IPS-18c (cell line): ENCODE data around the gene ENOX1.

Source experiments
- H3K4me3 ChIP-seq: 2 replicates; pipeline ENCODE4 v1.7.0; 2013; ENCODE audit warnings: low read depth, mild to moderate bottlenecking, low read length, moderate library complexity; ENCODE audit not compliant: insufficient read depth
- H3K9me3 ChIP-seq: one replicate; pipeline ENCODE4 v1.6.1; 2013; ENCODE audit warnings: mild to moderate bottlenecking, low read length, moderate library complexity; ENCODE audit not compliant: control insufficient read depth, insufficient read depth

Gene ENOX1

DNA sequence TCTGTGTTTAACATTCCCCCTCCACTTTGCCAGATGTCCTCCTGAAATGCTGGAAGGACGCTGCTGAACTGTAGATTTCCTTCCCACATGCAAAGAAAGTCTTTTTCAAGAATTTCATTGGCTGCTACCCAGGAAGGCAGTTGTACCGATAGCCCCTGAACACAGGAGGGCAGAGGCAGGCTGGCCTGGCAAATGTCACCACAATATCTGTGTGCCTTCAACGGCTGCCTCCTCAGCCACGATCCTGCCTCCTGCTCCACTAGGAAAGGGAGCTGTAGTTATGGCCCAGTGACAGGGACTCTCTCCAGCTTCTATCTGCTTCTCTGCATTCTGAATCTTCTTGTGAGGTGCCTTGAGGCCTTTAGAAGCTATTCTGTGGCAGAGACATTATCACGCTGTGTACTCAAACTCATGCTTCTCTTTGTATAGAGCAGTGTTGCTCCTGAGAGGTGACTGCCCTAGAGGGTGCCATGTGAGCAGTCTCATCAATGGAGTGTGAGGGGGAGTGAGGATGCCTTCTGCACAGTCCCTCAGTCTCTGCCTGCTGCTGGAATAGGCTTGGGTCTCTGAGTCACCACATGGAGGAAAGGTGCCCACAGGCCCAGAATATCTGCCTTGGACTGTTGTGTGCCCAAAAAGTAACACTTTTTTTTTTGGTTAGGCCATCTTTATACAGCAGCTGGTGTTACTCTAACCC lies 483.6 kb downstream of the ENOX1 start:
- H3K4me3 ChIP-seq: no peak overlapping the region
- H3K9me3 ChIP-seq: no peaks in the 10 kb centered on the region

DNA sequence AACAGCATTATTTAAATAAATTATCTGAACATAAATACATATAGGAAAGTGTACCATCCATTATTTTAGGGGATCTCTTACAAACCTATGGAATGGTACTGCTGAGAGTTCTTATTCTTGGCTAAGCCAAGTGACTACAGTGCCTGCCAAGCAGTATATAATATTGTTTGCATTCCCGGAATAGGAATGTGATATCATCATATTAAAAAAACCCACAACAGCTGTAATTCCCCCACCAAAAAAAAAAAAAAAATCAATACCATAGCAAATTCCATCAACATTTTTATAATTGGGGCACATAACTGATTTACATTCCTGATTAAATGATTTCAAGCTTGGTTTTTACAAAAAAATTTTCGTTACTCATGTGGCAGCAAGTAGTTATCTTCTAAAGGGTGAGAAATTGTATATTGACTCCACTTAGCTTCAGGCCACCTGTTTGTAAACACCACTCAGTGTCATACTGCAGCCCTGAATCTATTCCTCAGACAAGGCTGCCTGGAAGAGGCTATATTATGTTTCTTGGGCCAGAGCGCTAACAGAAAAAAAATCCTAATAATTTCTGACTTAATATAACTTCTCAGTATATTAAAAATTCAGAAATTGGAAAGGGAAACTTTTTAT lies 485.3 kb downstream of the ENOX1 start:
- Histone ChIP-seq H3K4me3 (no peak overlapping the region), H3K9me3 (no peaks in the 10 kb centered on the region)

DNA sequence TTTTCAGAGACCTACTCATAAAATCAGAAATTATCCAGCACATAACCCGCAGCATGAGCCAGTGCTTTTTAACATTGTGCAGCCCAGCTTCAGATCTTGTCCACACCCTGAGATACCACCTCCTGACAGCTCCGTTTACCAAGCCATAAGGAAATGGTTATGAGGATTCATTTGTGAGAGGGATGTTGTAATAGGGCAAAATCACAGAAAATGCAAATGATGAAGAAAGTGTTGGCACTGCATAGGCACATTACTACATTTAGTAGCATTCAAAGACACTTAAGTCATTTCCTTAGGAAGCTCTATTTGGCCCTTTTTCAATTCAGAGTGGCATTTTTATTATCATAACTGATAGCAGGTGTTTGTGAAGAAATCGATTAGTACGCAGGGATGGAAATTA lies 485.9 kb downstream of the ENOX1 start:
- H3K9me3 ChIP-seq: no peaks in the 10 kb centered on the region
- H3K4me3 ChIP-seq: no peak overlapping the region

DNA sequence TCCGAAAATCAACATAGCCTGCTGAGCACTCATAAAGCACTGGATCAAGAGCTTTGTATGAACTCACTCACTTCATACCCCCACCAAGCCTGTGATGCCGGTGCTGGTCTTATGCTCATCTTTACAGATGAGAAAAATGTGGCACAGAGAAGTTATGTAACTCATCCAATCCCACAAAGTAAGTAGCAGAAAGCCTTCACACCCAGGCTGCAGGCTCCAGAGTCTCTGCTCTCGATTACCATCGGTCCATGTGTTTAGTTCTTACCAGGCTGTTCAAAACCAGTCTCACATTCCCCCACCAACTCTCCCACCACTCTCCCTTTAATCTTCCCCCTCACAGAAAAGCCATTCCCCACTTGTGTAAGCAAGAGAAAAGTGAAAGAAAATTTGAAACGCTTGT lies 487.4 kb downstream of the ENOX1 start:
- Histone ChIP-seq H3K9me3 (no peaks in the 10 kb centered on the region), H3K4me3 (no peak overlapping the region)

DNA sequence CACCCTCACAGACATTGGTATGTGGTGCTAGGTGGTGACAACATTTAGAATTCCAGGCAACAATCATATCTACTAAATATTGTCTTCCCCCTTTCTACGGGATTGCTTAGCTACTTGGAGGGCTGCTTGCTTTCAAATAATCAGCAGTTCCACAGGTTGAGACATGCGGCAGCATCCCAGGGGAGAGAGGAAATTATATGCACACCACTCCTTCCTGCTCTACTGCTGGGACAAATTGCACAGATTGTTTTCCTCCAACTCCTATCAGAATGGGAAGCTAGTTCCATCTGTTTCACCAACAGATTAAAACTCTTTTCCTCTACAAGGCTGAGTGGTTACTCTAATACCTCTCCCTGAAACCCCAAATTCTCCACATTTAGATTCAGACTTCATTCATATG lies 488.0 kb downstream of the ENOX1 start:
- no peak overlapping the region for H3K4me3 ChIP-seq
- H3K9me3 ChIP-seq: no peaks in the 10 kb centered on the region

DNA sequence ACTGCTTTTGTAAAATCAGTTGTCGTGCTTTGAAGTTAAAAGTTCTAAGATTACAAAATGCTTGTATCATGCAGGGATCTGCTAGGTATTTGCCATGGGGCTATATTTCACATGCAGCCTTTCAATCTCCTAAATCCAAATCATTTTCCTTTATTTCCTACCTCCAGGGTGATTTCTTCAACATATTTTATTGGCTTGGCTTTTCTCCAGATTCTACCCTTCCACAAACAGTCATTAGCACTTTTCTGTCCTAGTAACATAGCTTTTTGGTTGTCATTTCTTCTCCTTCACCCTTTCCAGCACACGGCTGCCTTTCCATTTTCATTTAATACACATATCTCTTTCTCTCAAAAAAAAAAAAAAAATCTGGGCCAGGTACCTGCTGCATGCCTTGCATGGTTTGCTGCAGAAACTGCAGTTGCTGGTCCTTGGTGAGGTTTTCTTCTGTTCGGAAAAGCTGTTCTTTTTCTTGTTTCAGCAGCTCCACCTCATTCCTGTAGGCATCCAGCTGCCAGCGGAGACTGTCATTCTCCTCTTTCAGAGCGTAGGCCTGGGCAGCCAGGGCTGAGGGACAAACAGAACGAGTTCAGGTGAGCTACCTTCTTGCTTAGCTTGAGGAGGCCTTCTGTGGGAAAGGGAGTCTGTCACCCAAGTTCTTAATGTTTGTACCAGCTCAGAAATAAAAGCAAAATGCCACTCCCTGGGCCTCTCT lies 488.6 kb downstream of the ENOX1 start:
- Histone ChIP-seq H3K9me3 (no peaks in the 10 kb centered on the region), H3K4me3 (no peak overlapping the region)

DNA sequence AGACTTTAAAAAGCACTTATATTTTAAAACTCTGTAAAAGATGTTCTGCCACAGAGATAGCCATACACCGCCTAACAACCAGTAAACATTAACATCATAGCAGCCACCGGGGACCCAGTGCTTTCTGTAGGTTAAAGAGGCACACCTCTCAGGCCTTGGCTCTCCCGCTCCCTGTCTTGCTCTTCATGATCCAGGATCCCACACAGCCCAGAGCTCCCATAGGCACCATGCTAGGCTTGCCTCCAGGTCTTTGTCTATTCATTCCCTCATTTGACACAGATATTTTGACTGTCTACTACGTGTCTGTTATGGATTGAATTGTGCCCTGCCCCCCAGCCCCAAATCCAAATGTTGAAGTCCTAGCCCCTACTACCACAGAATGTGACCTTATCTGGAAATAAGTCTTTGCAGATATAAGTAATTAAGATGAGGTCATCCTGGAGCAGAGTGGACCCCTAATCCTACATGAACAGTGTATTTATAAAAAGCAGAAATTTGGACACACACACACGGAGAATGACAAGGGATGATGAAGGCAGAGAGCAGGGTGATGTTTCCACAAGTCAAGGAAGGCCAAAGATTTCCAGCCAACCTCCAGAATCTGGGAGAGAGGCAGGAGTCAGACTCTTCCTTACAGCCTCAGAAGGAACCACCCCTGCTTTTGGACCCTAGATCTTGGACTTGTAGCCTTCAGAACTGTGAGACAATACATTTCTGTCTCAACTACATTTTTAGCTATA lies 490.8 kb downstream of the ENOX1 start:
- H3K4me3 ChIP-seq: no peak overlapping the region
- no peaks in the 10 kb centered on the region for H3K9me3 ChIP-seq

DNA sequence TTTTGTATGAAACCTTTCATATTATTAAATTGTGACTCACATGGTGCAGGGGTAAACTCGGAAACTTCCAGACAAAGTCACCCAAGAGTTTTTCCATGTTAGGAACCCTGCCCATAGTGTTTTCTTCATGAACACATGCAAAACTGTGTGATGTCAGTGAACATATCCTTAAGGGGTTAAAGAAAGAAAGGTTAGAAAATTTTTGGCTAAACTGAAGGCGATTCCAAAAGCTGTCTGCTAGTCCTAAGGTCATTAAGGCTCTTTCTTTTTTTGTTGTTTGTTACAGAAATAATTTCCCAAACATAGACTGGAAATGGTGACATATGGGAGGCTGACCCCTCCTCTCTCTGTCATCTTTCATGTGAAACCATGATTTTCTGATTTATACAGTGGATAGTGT lies 491.5 kb downstream of the ENOX1 start:
- H3K4me3 ChIP-seq: no peak overlapping the region
- H3K9me3 ChIP-seq: no peaks in the 10 kb centered on the region

DNA sequence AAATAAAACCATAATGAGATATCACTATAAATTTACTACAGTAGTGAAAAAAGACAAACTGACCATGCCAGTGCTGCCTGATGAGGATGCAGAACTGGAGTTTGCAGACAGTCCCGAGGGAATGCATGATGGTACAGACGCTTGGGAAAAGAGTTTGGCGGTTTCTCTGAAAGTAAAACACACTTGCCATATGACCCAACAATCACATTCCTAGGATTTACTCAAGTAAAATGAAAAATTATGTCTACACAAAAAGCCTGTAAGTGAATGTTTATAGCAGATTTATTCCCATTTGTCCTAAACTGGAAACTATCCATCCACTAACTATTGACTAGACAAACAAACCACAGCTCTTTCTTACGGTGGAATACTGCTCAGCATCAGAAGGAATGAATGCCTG lies 492.4 kb downstream of the ENOX1 start:
- Histone ChIP-seq H3K9me3 (no peaks in the 10 kb centered on the region), H3K4me3 (no peak overlapping the region)

DNA sequence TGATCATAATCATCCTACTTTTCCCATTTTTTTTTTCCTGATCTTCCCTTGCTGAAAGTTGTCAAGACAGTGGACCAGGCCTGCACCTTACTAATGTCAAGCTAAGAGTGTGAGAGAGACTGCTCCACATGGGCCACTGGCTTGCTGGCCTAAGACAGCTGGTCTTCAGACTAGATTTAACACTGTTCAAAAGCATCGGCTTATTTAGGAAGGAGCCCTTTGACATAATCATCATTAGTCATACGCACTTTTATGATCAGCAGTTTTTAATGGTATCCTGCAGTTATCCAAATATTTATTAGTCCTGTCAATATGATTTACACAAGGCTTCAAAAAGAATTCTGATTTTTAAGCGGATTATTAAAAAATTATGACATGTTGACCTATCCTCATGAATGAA lies 492.8 kb downstream of the ENOX1 start:
- Histone ChIP-seq H3K9me3 (no peaks in the 10 kb centered on the region), H3K4me3 (no peak overlapping the region)

DNA sequence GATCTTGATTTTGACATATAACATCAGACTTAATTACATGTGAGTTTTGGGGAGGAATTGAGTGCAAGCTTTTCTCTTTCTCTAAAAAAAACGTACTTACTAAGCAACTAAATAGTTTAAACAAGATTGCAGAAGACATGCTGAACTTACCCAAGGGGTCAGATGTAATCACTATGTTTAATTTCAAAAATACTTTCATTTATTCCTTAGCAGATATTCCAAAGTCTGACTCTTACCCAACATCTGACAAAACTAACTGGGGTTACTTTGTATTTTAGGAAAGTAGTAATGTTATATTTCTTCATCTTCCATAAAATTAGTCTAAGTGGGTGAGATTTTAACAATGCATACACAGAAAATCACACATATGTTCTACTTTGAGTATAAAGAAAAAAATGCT lies 493.2 kb downstream of the ENOX1 start:
- Histone ChIP-seq H3K4me3 (no peak overlapping the region), H3K9me3 (no peaks in the 10 kb centered on the region)

DNA sequence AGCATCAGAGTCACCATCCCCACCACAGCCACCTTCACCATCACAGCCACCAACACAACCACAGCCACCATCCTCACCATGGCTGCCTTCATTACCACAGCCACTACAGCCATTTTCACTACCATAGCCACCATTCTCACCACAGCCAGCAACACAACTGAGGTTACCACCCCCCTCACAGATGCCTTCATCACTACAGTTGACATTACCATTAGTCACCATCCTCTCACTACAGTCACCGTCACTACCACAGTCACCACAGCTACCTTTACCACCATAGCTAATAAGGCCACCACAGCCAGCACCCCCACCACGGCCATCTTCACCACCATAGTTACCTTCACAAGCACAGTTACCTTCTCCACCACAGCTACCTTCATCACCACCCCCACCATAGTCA lies 493.8 kb downstream of the ENOX1 start:
- H3K4me3 ChIP-seq: no peak overlapping the region

DNA sequence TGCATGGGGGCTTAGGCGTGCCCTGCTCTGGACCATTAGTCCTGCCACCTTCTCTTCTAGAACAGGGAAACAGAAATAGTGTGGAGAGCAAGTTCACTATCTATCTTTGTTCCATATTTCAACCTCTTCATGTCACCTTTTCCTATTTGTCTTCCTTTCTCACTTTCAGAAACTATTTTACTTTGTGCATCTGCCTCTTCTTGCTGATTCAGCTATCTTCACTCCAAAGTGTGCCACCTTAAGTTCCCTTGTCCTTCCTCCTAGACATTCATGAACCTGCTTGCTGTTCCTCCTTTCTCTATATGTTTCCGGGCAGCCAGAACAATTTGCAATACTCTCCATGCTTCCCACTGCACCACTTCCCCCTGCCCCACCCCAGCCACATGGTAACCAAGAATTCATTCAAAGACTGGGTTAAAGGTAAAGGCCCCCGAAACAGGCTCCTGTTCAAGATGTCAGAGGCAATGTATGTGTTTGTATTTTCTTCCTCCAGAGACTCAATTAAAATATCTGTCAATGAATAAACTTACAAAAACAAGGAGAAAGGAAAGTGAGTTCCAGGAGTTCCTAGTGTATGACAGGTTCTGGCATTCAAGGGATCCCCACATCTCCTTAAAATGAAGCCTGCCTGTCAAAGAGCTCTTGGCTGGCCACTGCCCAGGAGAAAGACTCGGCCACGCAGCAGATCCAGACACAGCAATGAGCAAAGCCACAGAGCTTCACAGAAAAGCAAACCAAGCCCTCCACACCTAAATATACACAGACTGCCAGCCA lies 495.3 kb downstream of the ENOX1 start:
- no peaks in the 10 kb centered on the region for H3K9me3 ChIP-seq
- no peak overlapping the region for H3K4me3 ChIP-seq

More for the DNA sequence above, 493.8 kb downstream of the ENOX1 start:
- H3K9me3 ChIP-seq: no peaks in the 10 kb centered on the region

DNA sequence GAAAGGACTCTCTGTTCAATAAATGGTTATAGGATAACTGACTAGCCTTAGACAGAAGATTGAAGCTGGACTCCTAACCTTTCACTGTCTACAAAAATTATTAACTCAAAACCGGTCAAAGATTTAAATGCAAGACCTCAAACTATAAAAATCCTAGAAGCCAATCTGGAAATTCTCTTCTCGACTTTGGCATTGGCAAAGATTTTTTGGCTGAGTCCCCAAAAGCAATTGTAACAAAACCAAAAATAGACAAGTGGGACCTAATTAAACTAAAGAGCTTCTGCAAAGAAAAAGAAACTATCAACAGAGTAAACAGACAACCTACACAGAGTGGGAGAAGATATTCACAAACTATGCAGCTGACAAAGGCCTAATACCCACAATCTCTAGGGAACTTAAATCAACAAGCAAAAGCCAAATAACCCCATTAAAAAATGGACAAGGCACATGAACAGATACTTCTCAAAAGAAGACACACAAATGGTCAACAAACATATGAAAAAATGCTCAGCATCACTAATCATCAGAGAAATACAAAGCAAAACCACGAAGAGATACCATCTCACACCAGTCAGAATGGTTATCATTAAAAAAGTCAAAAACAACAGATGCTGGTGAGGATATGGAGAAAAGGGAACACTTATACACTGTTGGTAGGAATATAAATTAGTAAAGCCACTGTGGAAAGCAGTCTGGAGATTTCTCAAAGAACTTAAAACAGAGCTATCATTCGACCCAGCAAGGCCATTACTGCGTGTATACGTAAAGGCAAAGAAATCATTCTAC lies 497.1 kb downstream of the ENOX1 start:
- H3K4me3 ChIP-seq: no peak overlapping the region
- no peaks in the 10 kb centered on the region for H3K9me3 ChIP-seq

DNA sequence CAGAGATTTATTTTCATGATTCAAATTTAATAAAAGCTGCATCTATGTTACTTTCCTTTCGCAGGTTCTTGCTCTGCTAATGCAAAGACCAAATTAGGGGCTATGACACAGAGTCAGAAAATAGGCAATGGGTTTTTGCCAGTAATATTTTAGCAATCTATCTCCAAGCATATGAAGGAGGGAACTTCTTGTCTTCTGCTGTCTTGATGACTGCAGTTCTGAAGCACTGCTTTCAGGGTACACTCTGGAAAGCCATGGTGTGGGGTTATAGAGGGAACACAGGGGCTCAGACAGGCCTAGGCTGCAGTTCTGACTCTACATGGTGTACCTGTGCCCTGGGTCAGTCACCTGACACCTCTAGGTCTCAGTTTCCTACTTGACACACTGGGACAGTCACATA lies 500.0 kb downstream of the ENOX1 start:
- Histone ChIP-seq H3K9me3 (no peaks in the 10 kb centered on the region), H3K4me3 (no peak overlapping the region)

DNA sequence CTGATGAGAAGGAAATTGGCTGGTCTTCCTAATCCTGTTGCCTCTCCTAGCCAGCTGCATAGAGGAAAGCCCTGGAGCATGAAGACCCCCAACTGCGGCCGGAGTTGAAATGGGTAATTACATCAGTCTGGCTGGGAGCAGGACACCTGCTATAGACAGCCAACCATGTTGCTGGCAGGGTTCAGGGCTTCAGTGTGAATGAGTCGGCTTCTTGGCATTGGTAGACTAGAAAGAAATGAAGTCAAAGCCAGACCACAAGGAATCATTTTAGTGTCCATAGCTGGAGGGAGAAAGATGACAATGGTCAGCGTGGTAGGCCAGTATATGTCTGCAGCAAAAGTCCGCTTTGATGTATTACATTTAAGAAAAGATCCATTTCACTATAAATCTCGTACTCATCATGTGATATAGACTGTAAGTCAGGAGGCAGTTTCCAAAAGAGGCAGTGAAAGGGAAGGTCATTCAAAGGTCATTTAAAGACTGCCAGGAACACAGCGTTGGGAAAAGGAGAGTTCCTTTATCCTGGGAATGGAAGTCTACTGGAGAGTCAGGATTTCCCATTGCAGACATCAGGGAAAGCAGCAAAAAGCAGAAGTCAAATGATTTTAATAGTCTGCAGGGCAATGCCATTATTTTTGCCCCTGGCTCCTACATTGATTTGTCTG lies 500.7 kb downstream of the ENOX1 start:
- Histone ChIP-seq H3K9me3 (no peaks in the 10 kb centered on the region), H3K4me3 (no peak overlapping the region)
